ENCODE results near the gene LRRC30.
A peak's percentile ranks its signal among the peaks of the same experiment; 100 is the strongest.
"Not testable (repeated sequence)": the region's sequence is repeated elsewhere in the genome, so short reads cannot be mapped to it uniquely, and the experiment has no call there.

Gene LRRC30

GRCh38 chr18:7230626-7231349 lies at the start of gene LRRC30:
LRRC30 (plus strand) TSS chr18:7231089; CDS start chr18:7231139, 50 bp downstream.
- no peak for DNase-seq

GRCh38 chr18:7185701-7186100 lies 45.2 kb upstream of the LRRC30 start:
- DNase-seq, result no peak

- no peak for DNase-seq
Observed at GRCh38 chr18:7190547-7191156, 40.2 kb upstream of the LRRC30 start.

- DNase-seq, result no peak
Observed at GRCh38 chr18:7191736-7192135, 39.2 kb upstream of the LRRC30 start.

GRCh38 chr18:7195266-7195665 lies 35.6 kb upstream of the LRRC30 start:
- DNase-seq, result no peak

GRCh38 chr18:7196421-7196820 lies 34.5 kb upstream of the LRRC30 start:
- no peak for DNase-seq

- DNase-seq, result no peak
Observed at GRCh38 chr18:7197854-7198253, 33.0 kb upstream of the LRRC30 start.

GRCh38 chr18:7198326-7198725 lies 32.6 kb upstream of the LRRC30 start:
- DNase-seq, result no peak

GRCh38 chr18:7201096-7201495 lies 29.8 kb upstream of the LRRC30 start:
- DNase-seq, result no peak

GRCh38 chr18:7202169-7202568 lies 28.7 kb upstream of the LRRC30 start:
- peak in 1 of 58 donors; percentile 2 for DNase-seq

- DNase-seq, result not testable (repeated sequence)
Observed at GRCh38 chr18:7203601-7204000, 27.3 kb upstream of the LRRC30 start.

GRCh38 chr18:7205346-7205745 lies 25.5 kb upstream of the LRRC30 start:
- DNase-seq, result peak in 1 of 58 donors; percentile 27

GRCh38 chr18:7206217-7206616 lies 24.7 kb upstream of the LRRC30 start:
- no peak for DNase-seq

- DNase-seq, result peak in 3 of 58 donors; percentile 11 to 32 (median 13)
Observed at GRCh38 chr18:7207366-7207915, 23.4 kb upstream of the LRRC30 start.

- peak in 2 of 58 donors; percentile 5 to 25 for DNase-seq
Observed at GRCh38 chr18:7221424-7222155, 9.3 kb upstream of the LRRC30 start.

GRCh38 chr18:7224198-7224597 lies 6.7 kb upstream of the LRRC30 start:
- DNase-seq, result no peak

GRCh38 chr18:7232218-7232617 lies 1.3 kb downstream of the LRRC30 start:
- DNase-seq, result no peak

GRCh38 chr18:7233134-7233810 lies 2.4 kb downstream of the LRRC30 start:
- no peak for DNase-seq

- no peak for DNase-seq
Observed at GRCh38 chr18:7234091-7234490, 3.2 kb downstream of the LRRC30 start.

GRCh38 chr18:7234956-7235355 lies 4.1 kb downstream of the LRRC30 start:
- DNase-seq, result no peak

GRCh38 chr18:7236072-7236471 lies 5.2 kb downstream of the LRRC30 start:
- no peak for DNase-seq

Measured in anterior cingulate cortex (tissue), 58 donors.